ENCODE results near the gene ALKBH8.
"Not testable (repeated sequence)": the region's sequence is repeated elsewhere in the genome, so short reads cannot be mapped to it uniquely, and the experiment has no call there.

The ALKBH8 gene

GRCh38 chr11:107565219-107565937, at the start of gene ALKBH8:
TSS of gene ALKBH8 (minus strand) at chr11:107565735. CDS start at chr11:107560893, 4,842 bp downstream.
- DNase-seq (ENCODE audit: low read depth) = peak; percentile 63

GRCh38 chr11:107612445-107612844, 46.9 kb upstream of the ALKBH8 start:
- no peak for DNase-seq (ENCODE audit: low read depth)

GRCh38 chr11:107609400-107610218, 44.1 kb upstream of the ALKBH8 start:
- no peak for DNase-seq (ENCODE audit: low read depth)

- DNase-seq (ENCODE audit: low read depth) = no peak
Observed at GRCh38 chr11:107608809-107609208, 43.3 kb upstream of the ALKBH8 start.

GRCh38 chr11:107606141-107606540, 40.6 kb upstream of the ALKBH8 start:
- DNase-seq (ENCODE audit: low read depth) = no peak

- DNase-seq (ENCODE audit: low read depth) = no peak
Observed at GRCh38 chr11:107605061-107606006, 39.8 kb upstream of the ALKBH8 start.

- no peak for DNase-seq (ENCODE audit: low read depth)
Observed at GRCh38 chr11:107598225-107599139, 32.9 kb upstream of the ALKBH8 start.

- DNase-seq (ENCODE audit: low read depth) = no peak
Observed at GRCh38 chr11:107594736-107595135, 29.2 kb upstream of the ALKBH8 start.

- DNase-seq (ENCODE audit: low read depth) = no peak
Observed at GRCh38 chr11:107593951-107594350, 28.4 kb upstream of the ALKBH8 start.

GRCh38 chr11:107592813-107593212, 27.3 kb upstream of the ALKBH8 start:
- DNase-seq (ENCODE audit: low read depth) = no peak

- no peak for DNase-seq (ENCODE audit: low read depth)
Observed at GRCh38 chr11:107592231-107592590, 26.7 kb upstream of the ALKBH8 start.

- DNase-seq (ENCODE audit: low read depth) = peak; percentile 18
Observed at GRCh38 chr11:107591378-107592230, 26.1 kb upstream of the ALKBH8 start.

- DNase-seq (ENCODE audit: low read depth) = peak; percentile 14
Observed at GRCh38 chr11:107590460-107591377, 25.2 kb upstream of the ALKBH8 start, which contains the start of gene ELMOD1. TSS of gene ELMOD1 (plus strand) at chr11:107591147. CDS start at chr11:107618190, 27,043 bp downstream.

GRCh38 chr11:107587306-107587979, 21.9 kb upstream of the ALKBH8 start:
- DNase-seq (ENCODE audit: low read depth) = no peak

GRCh38 chr11:107583629-107584195, 18.2 kb upstream of the ALKBH8 start:
- no peak for DNase-seq (ENCODE audit: low read depth)

GRCh38 chr11:107581147-107581546, 15.6 kb upstream of the ALKBH8 start:
- DNase-seq (ENCODE audit: low read depth) = no peak

- not testable (repeated sequence) for DNase-seq (ENCODE audit: low read depth)
Observed at GRCh38 chr11:107579169-107579568, 13.6 kb upstream of the ALKBH8 start.

GRCh38 chr11:107577346-107577711, 11.8 kb upstream of the ALKBH8 start:
- DNase-seq (ENCODE audit: low read depth) = no peak

Data from stimulated activated CD8-positive, alpha-beta memory T cell treated with anti-CD3 and anti-CD28 coated beads, Interleukin-4, amount 100 ng/mL, for 24 hours (primary cell).